CD14-positive monocyte (primary cell): ENCODE data around the gene SNX8. TPM values are rescaled to one million over a fixed set of nuclear protein-coding genes. Genes with fewer than 3 reads are reported as not detected.

Experiments used
- DNase-seq, 3 donors: peaks; one replicate each; pipeline ENCODE4 v3.0.0-alpha.2; 2011 to 2022
- H2AFZ ChIP-seq: 2 replicates; pipeline ENCODE4 v1.6.0; 2012; ENCODE audit warnings: mild to moderate bottlenecking, low read depth, low read length, inconsistent platforms; ENCODE audit not compliant: insufficient read depth, poor library complexity, severe bottlenecking
- H3K27ac ChIP-seq, 2 donors: 1 replicate in 1 of 2; 2 replicates in 1 of 2; pipeline ENCODE4 v1.5.1; 2012 to 2013; ENCODE audit warnings: low read length in 2 of 2, control low read depth in 1 of 2, inconsistent platforms in 1 of 2, low read depth in 1 of 2, mild to moderate bottlenecking in 1 of 2
- H3K27me3 ChIP-seq, 2 donors: one replicate each; pipeline versions ENCODE4 v1.6.0 to v1.6.1; 2011 to 2013; ENCODE audit warnings: low read length in 2 of 2; ENCODE audit not compliant: control insufficient read depth in 2 of 2, insufficient read depth in 2 of 2
- H3K36me3 ChIP-seq, 2 donors: replicated peaks in 1 of 2; 1 replicate in 1 of 2; 2 replicates in 1 of 2; pipeline versions ENCODE4 v1.5.1 to v1.6.1; 2012 to 2013; ENCODE audit warnings: low read length in 2 of 2, control low read depth in 1 of 2, inconsistent platforms in 1 of 2, mild to moderate bottlenecking in 1 of 2; ENCODE audit not compliant: insufficient read depth in 2 of 2, control insufficient read depth in 1 of 2
- H3K4me1 ChIP-seq, 2 donors: 1 replicate in 1 of 2; 2 replicates in 1 of 2; pipeline versions ENCODE4 v1.5.1 to v1.6.1; 2012 to 2013; ENCODE audit warnings: low read length in 2 of 2, control low read depth in 1 of 2, inconsistent platforms in 1 of 2, mild to moderate bottlenecking in 1 of 2, moderate library complexity in 1 of 2; ENCODE audit not compliant: insufficient read depth in 2 of 2, control insufficient read depth in 1 of 2
- H3K4me2 ChIP-seq: replicated peaks from 2 replicates; pipeline ENCODE3; 2012; ENCODE audit warnings: low read length, moderate library complexity, mild to moderate bottlenecking; ENCODE audit not compliant: poor library complexity, severe bottlenecking; ENCODE audit errors: extremely low read depth
- H3K4me3 ChIP-seq, 3 experiments: fragments of 200-600 bp in 1 of 3; sonication (generic) in 1 of 3; replicated peaks in 1 of 3; 1 replicate in 2 of 3; 2 replicates in 1 of 3; pipeline ENCODE4 v1.5.1; 2011 to 2013; ENCODE audit warnings: low read length in 3 of 3, mild to moderate bottlenecking in 3 of 3, control low read depth in 2 of 3, low read depth in 2 of 3, inconsistent platforms in 1 of 3, moderate library complexity in 1 of 3
- H3K79me2 ChIP-seq: 2 replicates; pipeline ENCODE4 v1.6.0; 2012; ENCODE audit warnings: mild to moderate bottlenecking, control low read depth, inconsistent platforms, low read length, moderate library complexity; ENCODE audit not compliant: insufficient read depth
- H3K9ac ChIP-seq: 2 replicates; pipeline ENCODE4 v1.6.0; 2017; ENCODE audit warnings: low read length, mild to moderate bottlenecking; ENCODE audit not compliant: insufficient read depth, poor library complexity, severe bottlenecking
- H3K9me3 ChIP-seq, 2 donors: replicated peaks in 1 of 2; 1 replicate in 1 of 2; 2 replicates in 1 of 2; pipeline versions ENCODE4 v1.5.1 to v1.6.1; 2012 to 2013; ENCODE audit warnings: low read length in 2 of 2, control low read depth in 1 of 2; ENCODE audit not compliant: control insufficient read depth in 1 of 2, insufficient read depth in 1 of 2
- H4K20me1 ChIP-seq: 2 replicates; pipeline ENCODE4 v1.6.0; 2012; ENCODE audit warnings: mild to moderate bottlenecking, low read length, control low read depth, moderate library complexity; ENCODE audit not compliant: insufficient read depth
- H3K27ac Mint-ChIP-seq, 7 donors: one replicate each; pipeline ENCODE4 v1.8.0; 2020; ENCODE audit warnings: mild to moderate bottlenecking in 7 of 7, mixed read lengths in 7 of 7, moderate library complexity in 6 of 7, inconsistent platforms in 2 of 7
- H3K27me3 Mint-ChIP-seq, 3 donors: one replicate each; pipeline ENCODE4 v1.8.0; 2021 to 2022; ENCODE audit warnings: low read depth in 3 of 3, mild to moderate bottlenecking in 3 of 3, mixed read lengths in 3 of 3, moderate library complexity in 3 of 3, inconsistent platforms in 1 of 3
- H3K36me3 Mint-ChIP-seq, 2 donors: one replicate each; pipeline ENCODE4 v1.8.0; 2020; ENCODE audit warnings: mixed read lengths in 2 of 2, inconsistent platforms in 1 of 2, mild to moderate bottlenecking in 1 of 2
- H3K4me1 Mint-ChIP-seq: one replicate; pipeline ENCODE4 v1.8.0; 2020; ENCODE audit warnings: mild to moderate bottlenecking, mixed read lengths
- H3K4me3 Mint-ChIP-seq, 2 donors: one replicate each; pipeline ENCODE4 v1.8.0; 2020; ENCODE audit warnings: mild to moderate bottlenecking in 2 of 2, mixed read lengths in 2 of 2, moderate library complexity in 1 of 2
- H3K9me3 Mint-ChIP-seq, 7 donors: one replicate each; pipeline ENCODE4 v1.8.0; 2020 to 2022; ENCODE audit warnings: mixed read lengths in 7 of 7, mild to moderate bottlenecking in 6 of 7, moderate library complexity in 6 of 7, inconsistent platforms in 2 of 7
- WGBS: methylation state at CpG from one replicate; pipeline ENCODE4 v1.1.5; 2013; ENCODE audit warnings: missing lambda C conversion rate; ENCODE audit not compliant: insufficient coverage; 5-methylcytosine and 5-hydroxymethylcytosine counted together
- intact Hi-C, 2 donors: fragments of 100-400 bp; cut with micrococcal nuclease; formaldehyde crosslinking; loops; one replicate each; pipeline versions ENCODE4 v1.15.0 to v1.15.1; 2023
- polyA plus RNA-seq, 3 donors: library from polyadenylated mRNA; depleted of rRNA in 1 of 3; unstranded in 2 of 3; stranded (reverse) in 1 of 3; fragments of 300-500 nt in 2 of 3; fragments of >200 nt in 1 of 3; fragmentation: Illumina TruSeq in 2 of 3; gene quantifications; 1 replicate in 2 of 3; 2 replicates in 1 of 3; pipeline ENCODE4 v1.2.3, GENCODE V29; 2012 to 2021
- TF ChIP-seq, protein P1 (sequence below): fragments of 200-600 bp; IDR thresholded peaks from one replicate; pipeline ENCODE4 v1.8.0; 2022; ENCODE audit warnings: antibody characterized with exemption, mild to moderate bottlenecking

Gene SNX8
- polyA plus RNA-seq, 3 donors = 15.4 to 43.7 (median 41.9) TPM

DNA sequence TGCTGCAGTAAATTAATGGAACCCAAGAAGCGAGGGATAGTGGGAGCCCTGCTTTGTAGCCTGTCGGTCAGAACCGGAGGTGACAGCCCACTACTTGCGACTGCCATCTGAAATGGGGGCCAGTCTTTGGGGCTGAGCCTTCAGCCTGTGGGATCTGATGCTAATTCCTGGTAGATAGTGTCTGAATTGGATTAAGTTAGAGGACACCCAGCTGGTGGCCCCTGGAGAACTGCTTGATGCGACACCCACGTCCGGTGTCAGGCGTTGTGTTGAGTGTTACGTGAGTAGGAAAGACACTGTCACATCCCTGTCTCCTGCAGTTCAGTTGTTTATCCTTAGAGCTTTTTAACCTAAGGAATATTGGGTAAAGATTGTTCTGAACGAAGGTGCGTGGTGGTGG lies 45.4 kb upstream of the SNX8 start:
- Histone ChIP-seq H3K9ac (no peak overlapping the region), H3K4me2 (no peak overlapping the region), H3K79me2 (peaks cover 79% of the 10 kb centered on the region), H3K4me1 (peaks cover 17 to 28% of the 10 kb centered on the region in 2 donors), H3K4me3 (no peak overlapping the region), H3K36me3 (peaks cover 42 to 73% of the 10 kb centered on the region in 2 donors), H3K27me3 (no peaks in the 10 kb centered on the region), H3K27ac (no peak overlapping the region), H3K9me3 (no peaks in the 10 kb centered on the region), H2AFZ (no peak overlapping the region), H4K20me1 (peaks cover 87% of the 10 kb centered on the region)
- H3K36me3 Mint-ChIP-seq = peaks cover 47 to 62% of the 10 kb centered on the region in 2 donors
- H3K4me3 Mint-ChIP-seq = peak overlapping the region in 1 of 2 donors; percentile 16
- H3K27me3 Mint-ChIP-seq = peaks cover 0 to 5% (median 0%) of the 10 kb centered on the region in 3 donors
- intact Hi-C loops = loop anchor here (5.0 to 10.0 kb wide), 3 partner anchors 43 to 785 kb away; partner anchors contain the start of genes CHST12 (in 1 of the 2) and PSMG3 (in 1 of the 2)
- peaks cover 32% of the 10 kb centered on the region for H3K4me1 Mint-ChIP-seq
- H3K27ac Mint-ChIP-seq = peak overlapping the region in 5 of 7 donors; percentile 34 to 72 (median 37)
- TF ChIP-seq, protein P1, sequence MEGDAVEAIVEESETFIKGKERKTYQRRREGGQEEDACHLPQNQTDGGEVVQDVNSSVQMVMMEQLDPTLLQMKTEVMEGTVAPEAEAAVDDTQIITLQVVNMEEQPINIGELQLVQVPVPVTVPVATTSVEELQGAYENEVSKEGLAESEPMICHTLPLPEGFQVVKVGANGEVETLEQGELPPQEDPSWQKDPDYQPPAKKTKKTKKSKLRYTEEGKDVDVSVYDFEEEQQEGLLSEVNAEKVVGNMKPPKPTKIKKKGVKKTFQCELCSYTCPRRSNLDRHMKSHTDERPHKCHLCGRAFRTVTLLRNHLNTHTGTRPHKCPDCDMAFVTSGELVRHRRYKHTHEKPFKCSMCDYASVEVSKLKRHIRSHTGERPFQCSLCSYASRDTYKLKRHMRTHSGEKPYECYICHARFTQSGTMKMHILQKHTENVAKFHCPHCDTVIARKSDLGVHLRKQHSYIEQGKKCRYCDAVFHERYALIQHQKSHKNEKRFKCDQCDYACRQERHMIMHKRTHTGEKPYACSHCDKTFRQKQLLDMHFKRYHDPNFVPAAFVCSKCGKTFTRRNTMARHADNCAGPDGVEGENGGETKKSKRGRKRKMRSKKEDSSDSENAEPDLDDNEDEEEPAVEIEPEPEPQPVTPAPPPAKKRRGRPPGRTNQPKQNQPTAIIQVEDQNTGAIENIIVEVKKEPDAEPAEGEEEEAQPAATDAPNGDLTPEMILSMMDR = no peak
- WGBS = 94% methylated on average over 10 of the region's 11 CpGs
- no peaks in the 10 kb centered on the region for H3K9me3 Mint-ChIP-seq
- DNase-seq = no peak

DNA sequence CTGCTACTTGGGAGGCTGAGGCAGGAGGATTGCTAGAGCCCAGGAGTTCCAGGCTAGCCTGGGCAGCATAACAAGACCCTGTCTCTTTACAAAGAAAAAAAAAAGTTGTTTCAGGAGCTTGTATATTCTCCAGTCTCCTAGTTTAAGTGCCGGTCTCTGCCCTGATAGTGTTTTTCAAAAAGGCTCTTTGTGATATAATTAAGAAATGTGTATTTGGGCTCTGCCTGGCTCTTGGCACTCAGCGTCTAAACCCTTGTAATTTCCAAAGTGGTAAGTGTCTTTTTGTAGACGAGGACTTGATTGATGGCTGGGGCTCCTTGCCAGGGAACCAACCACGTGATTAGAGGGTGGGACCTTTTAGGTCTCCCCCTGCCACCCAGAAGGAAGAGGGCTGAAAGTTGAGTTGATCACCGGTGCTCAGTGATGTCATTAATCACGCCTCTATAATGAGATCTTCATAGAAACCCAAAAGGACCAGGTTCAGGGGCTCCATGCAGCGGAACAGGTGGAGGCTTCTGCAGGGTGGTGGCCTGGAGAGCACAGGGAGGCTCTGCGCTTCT lies 44.8 kb upstream of the SNX8 start:
- Histone ChIP-seq H3K9ac (no peak overlapping the region), H3K9me3 (no peaks in the 10 kb centered on the region), H3K79me2 (peaks cover 75% of the 10 kb centered on the region), H3K4me1 (peaks cover 17 to 28% of the 10 kb centered on the region in 2 donors), H2AFZ (no peak overlapping the region), H3K4me3 (no peak overlapping the region), H3K27ac (peak overlapping the region in 1 of 2 donors; percentile 9), H3K36me3 (peaks cover 36 to 67% of the 10 kb centered on the region in 2 donors), H4K20me1 (peaks cover 81% of the 10 kb centered on the region), H3K27me3 (no peaks in the 10 kb centered on the region), H3K4me2 (no peak overlapping the region)
- peaks cover 42 to 56% of the 10 kb centered on the region in 2 donors for H3K36me3 Mint-ChIP-seq
- no peak overlapping the region for H3K4me3 Mint-ChIP-seq
- 73% methylated on average over 4 of the region's 8 CpGs for WGBS
- H3K4me1 Mint-ChIP-seq = peaks cover 32% of the 10 kb centered on the region
- TF ChIP-seq, protein P1 = no peak
- H3K27ac Mint-ChIP-seq = peak overlapping the region in 2 of 7 donors; percentile 34 to 40
- no peaks in the 10 kb centered on the region for H3K9me3 Mint-ChIP-seq
- peaks cover 0 to 5% (median 0%) of the 10 kb centered on the region in 3 donors for H3K27me3 Mint-ChIP-seq
- DNase-seq = no peak
- intact Hi-C loops = loop anchor here (5.0 to 10.0 kb wide), 3 partner anchors 43 to 784 kb away; partner anchors contain the start of genes CHST12 (in 1 of the 2) and PSMG3 (in 1 of the 2)
